Measurements from ENCODE around the gene MTHFD1. TPM values are rescaled to one million over a fixed set of nuclear protein-coding genes. Genes with fewer than 3 reads are reported as not detected.
"Not testable (repeated sequence)": the region's sequence is repeated elsewhere in the genome, so short reads cannot be mapped to it uniquely, and the experiment has no call there.

MTHFD1 gene
- polyA plus RNA-seq, 1 experiment = 30.7 TPM

GRCh38 chr14:64387232-64387781, 846 bp upstream of the MTHFD1 start:
- CTCF ChIA-PET = interaction anchor here (0.8 to 2.0 kb wide), 4 partner anchors 44 to 153 kb away, joined by 3 to 6 read pairs (median 4); partner anchors contain the start of gene HSPA2
- TF ChIP-seq, protein P1, sequence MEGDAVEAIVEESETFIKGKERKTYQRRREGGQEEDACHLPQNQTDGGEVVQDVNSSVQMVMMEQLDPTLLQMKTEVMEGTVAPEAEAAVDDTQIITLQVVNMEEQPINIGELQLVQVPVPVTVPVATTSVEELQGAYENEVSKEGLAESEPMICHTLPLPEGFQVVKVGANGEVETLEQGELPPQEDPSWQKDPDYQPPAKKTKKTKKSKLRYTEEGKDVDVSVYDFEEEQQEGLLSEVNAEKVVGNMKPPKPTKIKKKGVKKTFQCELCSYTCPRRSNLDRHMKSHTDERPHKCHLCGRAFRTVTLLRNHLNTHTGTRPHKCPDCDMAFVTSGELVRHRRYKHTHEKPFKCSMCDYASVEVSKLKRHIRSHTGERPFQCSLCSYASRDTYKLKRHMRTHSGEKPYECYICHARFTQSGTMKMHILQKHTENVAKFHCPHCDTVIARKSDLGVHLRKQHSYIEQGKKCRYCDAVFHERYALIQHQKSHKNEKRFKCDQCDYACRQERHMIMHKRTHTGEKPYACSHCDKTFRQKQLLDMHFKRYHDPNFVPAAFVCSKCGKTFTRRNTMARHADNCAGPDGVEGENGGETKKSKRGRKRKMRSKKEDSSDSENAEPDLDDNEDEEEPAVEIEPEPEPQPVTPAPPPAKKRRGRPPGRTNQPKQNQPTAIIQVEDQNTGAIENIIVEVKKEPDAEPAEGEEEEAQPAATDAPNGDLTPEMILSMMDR (IDR thresholded peaks at IDR 0.05; ENCODE audit: low read depth, low read length) = no peak
- H3K4me3 ChIP-seq (ENCODE audit: low read depth, low read length) = peak overlapping the region; percentile 88
- peak overlapping the region; percentile 73 for H3K27ac ChIP-seq (ENCODE audit: low read depth, low read length)
- no peaks in the 10 kb centered on the region for H3K27me3 ChIP-seq (ENCODE audit: control insufficient read depth, insufficient read depth, low read length)
- H3K9me3 ChIP-seq (ENCODE audit: control insufficient read depth, insufficient read depth, low read length) = no peaks in the 10 kb centered on the region; the same call in 1 of the 2 replicates
- DNase-seq (ENCODE audit: low read depth, low spot score) = no peak
- POLR2A ChIA-PET = interaction anchor here (0.7 to 1.5 kb wide), 10 partner anchors 30 to 368 kb away, joined by 3 to 8 read pairs (median 3); partner anchors contain the start of genes HSPA2 and ZBTB1

GRCh38 chr14:64388533-64389285, 556 bp downstream of the MTHFD1 start:
- H3K27me3 ChIP-seq (ENCODE audit: control insufficient read depth, insufficient read depth, low read length) = no peaks in the 10 kb centered on the region
- DNase-seq (ENCODE audit: low read depth, low spot score) = no peak
- H3K4me3 ChIP-seq (ENCODE audit: low read depth, low read length) = peak overlapping the region; percentile 88
- ChIA-PET POLR2A (interaction anchor here (0.9 to 1.0 kb wide), 4 partner anchors 29 to 85 kb away, joined by 3 to 4 read pairs (median 3); no protein-coding TSS in a partner anchor), CTCF (interaction anchor here (1.2 to 2.0 kb wide), 3 partner anchors 41 to 90 kb away, joined by 5 to 6 read pairs (median 5); no protein-coding TSS in a partner anchor)
- H3K27ac ChIP-seq (ENCODE audit: low read depth, low read length) = peak overlapping the region; percentile 25
- TF ChIP-seq, protein P1 (IDR thresholded peaks at IDR 0.05; ENCODE audit: low read depth, low read length) = no peak
- H3K9me3 ChIP-seq (ENCODE audit: control insufficient read depth, insufficient read depth, low read length) = no peaks in the 10 kb centered on the region; the same call in 1 of the 2 replicates

- TF ChIP-seq, protein P1 (IDR thresholded peaks at IDR 0.05; ENCODE audit: low read depth, low read length) = no peak
- Histone ChIP-seq H3K27ac (ENCODE audit: low read depth, low read length) (no peak overlapping the region), H3K4me3 (ENCODE audit: low read depth, low read length) (no peak overlapping the region), H3K9me3 (ENCODE audit: control insufficient read depth, insufficient read depth, low read length) (no peaks in the 10 kb centered on the region; the same call in 1 of the 2 replicates), H3K27me3 (ENCODE audit: control insufficient read depth, insufficient read depth, low read length) (no peaks in the 10 kb centered on the region)
- POLR2A ChIA-PET = no interaction called here
- DNase-seq (ENCODE audit: low read depth, low spot score) = no peak
- CTCF ChIA-PET = interaction anchor here (0.6 to 1.5 kb wide), 4 partner anchors 15 to 520 kb away, joined by 3 to 7 read pairs (median 3); no protein-coding TSS in a partner anchor
Observed at GRCh38 chr14:64391113-64391725, 3.1 kb downstream of the MTHFD1 start.

- DNase-seq (ENCODE audit: low read depth, low spot score) = no peak
- no peak overlapping the region for H3K27ac ChIP-seq (ENCODE audit: low read depth, low read length)
- POLR2A ChIA-PET = no interaction called here
- CTCF ChIA-PET = interaction anchor here (0.7 to 1.5 kb wide), 3 partner anchors 38 to 519 kb away, joined by 3 to 7 read pairs (median 3); no protein-coding TSS in a partner anchor
- no peaks in the 10 kb centered on the region; the same call in 1 of the 2 replicates for H3K9me3 ChIP-seq (ENCODE audit: control insufficient read depth, insufficient read depth, low read length)
- no peak overlapping the region for H3K4me3 ChIP-seq (ENCODE audit: low read depth, low read length)
- TF ChIP-seq, protein P1 (IDR thresholded peaks at IDR 0.05; ENCODE audit: low read depth, low read length) = no peak
- H3K27me3 ChIP-seq (ENCODE audit: control insufficient read depth, insufficient read depth, low read length) = no peaks in the 10 kb centered on the region
Observed at GRCh38 chr14:64391986-64392385, 3.8 kb downstream of the MTHFD1 start.

GRCh38 chr14:64393189-64393726, 5.1 kb downstream of the MTHFD1 start:
- not testable (repeated sequence) for H3K27ac ChIP-seq (ENCODE audit: low read depth, low read length); DNase-seq (ENCODE audit: low read depth, low spot score); H3K4me3 ChIP-seq (ENCODE audit: low read depth, low read length); H3K9me3 ChIP-seq (ENCODE audit: control insufficient read depth, insufficient read depth, low read length); H3K27me3 ChIP-seq (ENCODE audit: control insufficient read depth, insufficient read depth, low read length)
- CTCF ChIA-PET = interaction anchor here (0.7 to 1.0 kb wide), 3 partner anchors 13 to 43 kb away, joined by 3 read pairs; no protein-coding TSS in a partner anchor
- POLR2A ChIA-PET = interaction anchor here (0.7 kb wide), 1 partner anchor 508 kb away, joined by 3 read pairs; no protein-coding TSS in a partner anchor

All from AG04450 (cell line).